Nucleus accumbens (tissue), 56 donors: ENCODE results near the gene AP3S2.
"Not testable (repeated sequence)": the region's sequence is repeated elsewhere in the genome, so short reads cannot be mapped to it uniquely, and the experiment has no call there.

ENCODE experiments used
- DNase-seq, 56 donors: peaks; one replicate each; lab custom pipeline; 2025; lab: John Stamatoyannopoulos, UW

AP3S2 gene

DNA sequence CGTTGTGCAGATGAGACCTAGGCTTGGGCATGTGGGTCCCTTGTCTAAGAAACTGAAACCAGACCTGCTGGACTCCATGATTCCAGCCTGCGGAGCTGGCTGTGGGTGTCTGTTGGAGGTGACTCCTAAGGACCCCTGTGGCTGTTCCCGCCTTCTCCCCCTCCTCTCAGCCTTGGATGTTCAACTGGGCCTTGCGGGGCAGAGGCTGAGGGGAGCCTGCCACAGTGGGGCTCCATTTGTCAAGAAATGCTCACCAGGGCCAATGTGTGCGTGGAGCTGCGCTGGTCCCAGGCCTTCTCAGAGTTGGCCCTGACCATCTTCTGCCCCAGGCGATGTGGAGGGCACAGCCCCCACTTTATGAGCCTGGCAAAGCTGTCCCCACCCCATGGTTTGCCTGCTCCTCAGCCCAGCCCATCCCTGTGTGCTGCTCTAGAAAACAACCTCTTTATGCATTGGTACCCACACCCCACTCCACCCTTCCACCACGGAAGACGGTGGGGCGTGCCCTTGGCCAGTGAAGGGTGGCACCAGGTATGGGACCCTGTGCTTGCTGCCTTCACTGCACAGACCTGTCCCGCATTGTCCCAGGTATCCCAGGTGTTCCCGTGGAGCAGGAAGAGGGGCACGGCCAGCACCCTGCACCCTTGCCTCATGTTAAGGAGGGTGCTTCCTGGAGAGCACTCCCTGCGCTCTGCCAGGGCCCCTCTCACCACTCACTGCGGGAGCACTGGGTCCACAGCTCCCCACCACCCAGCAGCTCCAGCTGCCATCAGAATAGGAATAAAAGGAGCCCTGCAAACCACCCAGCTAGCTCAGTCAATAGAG is 109.7 kb downstream of the AP3S2 start:
- DNase-seq = no peak

DNA sequence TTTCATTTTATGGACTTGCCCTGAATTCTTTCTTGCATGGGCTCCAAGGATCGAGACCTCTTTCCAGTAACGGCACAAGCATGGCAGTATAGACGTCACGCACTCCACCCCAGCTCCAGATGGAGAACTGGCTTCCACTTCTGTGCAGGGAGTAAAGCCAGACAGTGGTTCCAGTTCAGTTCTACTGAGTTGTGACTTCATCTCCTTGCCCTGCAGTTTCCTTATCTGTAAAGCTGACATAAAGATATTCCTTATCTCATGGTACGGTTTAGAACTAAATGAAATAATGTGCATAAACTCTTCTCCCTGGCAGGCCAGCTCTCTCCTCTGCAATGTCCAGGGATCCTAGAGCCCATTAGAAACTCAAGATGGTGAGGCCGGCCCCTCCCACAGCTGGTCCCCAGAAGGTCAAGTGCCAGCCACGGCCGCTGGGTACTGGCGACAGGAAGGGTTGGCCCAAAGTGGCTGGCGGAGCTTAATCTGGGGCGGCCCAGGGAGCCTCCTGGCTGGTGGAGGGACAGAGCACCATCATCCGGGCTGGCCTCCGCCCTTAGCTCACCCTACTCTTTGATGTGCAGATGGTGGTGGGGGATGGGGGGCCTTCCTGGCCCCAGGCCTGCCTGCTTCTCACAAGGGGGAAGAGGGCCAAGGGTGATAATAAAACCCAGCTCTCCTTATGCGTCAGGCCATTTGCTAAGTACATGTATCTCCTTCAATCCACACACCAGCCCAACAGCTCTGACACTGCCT is 110.5 kb downstream of the AP3S2 start:
- no peak for DNase-seq

DNA sequence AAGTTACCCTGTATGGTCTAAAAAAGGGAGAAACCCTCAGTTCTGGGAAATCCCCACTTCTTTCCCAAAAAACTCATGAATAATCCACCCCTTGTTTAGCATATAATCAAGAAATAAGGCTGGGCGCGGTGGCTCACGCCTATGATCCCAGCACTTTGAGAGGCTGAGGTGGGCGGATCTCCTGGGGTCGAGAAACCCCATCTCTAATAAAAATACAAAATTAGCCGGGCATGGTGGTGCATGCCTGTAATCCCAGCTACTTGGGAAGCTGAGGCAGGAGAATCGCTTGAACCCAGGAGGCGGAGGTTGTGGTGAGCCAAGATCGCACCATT is 111.2 kb downstream of the AP3S2 start:
- DNase-seq = not testable (repeated sequence)

DNA sequence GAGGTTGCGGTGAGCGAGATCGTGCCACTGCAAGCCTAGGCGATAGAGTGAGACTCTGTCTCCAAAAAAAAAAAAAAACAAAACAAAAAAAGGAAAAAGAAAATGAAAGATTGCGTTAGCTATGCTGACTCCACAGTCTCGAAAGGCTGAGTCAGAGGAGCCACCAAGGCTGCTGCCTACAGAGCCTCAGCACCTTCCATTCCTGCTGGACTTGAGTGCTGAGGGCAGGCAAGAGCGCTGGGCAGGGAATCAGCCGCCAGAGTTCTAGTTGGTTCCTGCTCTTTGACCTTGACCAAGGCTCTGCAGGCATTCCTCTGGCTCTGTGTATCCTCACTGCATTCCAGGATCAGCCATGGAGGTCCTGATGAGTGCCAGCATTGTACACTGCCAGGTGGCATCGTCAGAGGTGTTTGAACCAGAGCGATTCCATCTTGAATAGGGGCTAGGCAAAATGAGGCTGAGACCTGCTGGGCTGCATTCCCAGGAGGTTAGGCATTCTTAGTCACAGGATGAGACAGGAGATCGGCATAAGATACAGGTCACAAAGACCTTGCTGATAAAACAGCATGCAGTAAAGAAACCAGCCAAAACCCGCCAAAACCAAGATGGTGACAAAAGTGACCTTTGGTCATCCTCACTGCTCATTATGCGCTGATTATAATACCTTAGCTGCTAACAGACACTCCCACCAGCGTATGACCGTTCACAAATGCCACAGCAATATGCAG is 111.7 kb downstream of the AP3S2 start:
- no peak for DNase-seq

DNA sequence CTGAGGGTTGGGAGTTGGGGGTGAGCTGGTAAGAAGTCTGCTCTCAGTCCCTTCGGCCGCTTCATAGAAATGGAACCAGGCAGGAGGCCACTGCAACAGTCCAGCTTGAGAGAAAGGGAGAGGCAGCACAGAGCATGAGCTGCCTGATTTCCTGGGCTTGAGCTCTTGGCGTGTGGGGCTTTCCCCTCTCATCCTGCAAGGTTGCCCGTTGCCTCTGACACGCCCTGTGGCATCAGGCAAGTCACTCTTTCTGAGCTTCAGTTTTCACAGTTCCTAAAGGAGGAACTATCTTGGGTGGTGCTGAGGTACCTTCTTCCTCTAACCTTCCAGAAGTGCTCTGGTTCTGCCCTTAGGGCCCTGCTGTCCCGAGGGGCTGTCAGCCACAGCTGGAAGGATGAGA is 112.7 kb downstream of the AP3S2 start:
- DNase-seq = no peak

DNA sequence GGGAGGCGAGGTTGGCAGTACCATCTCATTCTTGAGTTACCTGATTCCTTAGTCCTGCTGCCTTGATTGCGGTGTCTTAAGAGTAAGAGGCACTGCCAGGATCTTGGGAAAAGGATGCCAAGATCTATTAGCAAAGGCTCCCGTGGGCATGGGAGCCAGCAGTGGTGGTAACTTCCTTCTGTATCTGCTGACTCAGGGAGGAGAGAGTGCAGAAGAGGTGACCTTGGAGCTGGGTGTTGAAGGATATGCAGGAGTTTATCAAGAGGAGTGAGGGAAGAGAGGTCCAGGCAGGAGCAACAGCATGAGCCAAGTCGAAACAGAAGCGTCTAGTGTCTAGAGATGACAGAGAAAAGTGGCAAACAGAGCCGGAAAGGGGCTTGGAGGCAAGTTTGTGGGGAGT is 113.2 kb downstream of the AP3S2 start:
- no peak for DNase-seq
